Measurements from ENCODE around the gene KCNAB1.

DNA sequence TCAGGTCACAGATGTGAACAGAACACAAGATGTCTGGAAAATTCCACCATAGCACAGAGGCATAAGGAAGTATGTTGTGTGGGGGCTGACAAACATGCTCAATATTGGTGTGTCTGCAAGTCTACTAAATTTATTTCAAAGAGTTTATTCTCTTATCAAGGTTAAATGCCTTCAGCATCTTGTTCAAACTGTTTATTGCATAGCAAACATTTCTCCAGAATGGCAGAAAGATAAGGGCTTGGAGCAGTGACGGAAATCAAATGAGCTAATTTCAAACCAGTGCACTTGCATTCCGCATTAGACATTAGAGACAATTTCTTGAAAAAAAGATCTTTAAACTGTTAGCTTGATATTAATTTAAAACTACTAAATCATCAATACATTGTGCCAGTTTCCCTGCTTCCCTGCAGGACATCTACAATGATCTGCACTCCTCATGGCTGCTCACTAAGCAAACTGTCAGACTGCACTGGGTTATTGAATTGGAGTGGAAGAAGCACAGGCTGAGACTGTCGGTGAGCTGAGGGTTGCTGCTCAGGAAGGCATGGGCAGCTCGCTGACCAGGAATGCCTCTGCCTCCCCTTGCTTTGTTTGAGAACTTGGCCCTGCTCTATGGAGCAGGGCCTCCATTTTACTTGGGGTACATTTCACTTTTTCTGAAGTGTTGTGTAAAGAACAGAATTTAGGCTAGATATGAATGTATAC is 89.4 kb downstream of the KCNAB1 start:
- TF ChIP-seq, protein P1, sequence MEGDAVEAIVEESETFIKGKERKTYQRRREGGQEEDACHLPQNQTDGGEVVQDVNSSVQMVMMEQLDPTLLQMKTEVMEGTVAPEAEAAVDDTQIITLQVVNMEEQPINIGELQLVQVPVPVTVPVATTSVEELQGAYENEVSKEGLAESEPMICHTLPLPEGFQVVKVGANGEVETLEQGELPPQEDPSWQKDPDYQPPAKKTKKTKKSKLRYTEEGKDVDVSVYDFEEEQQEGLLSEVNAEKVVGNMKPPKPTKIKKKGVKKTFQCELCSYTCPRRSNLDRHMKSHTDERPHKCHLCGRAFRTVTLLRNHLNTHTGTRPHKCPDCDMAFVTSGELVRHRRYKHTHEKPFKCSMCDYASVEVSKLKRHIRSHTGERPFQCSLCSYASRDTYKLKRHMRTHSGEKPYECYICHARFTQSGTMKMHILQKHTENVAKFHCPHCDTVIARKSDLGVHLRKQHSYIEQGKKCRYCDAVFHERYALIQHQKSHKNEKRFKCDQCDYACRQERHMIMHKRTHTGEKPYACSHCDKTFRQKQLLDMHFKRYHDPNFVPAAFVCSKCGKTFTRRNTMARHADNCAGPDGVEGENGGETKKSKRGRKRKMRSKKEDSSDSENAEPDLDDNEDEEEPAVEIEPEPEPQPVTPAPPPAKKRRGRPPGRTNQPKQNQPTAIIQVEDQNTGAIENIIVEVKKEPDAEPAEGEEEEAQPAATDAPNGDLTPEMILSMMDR (conservative IDR thresholded peaks at IDR 0.05 in 1 of 2, IDR thresholded peaks at IDR 0.05 in 1 of 2; ENCODE audit: extremely low read depth in 1 of 2, insufficient read depth in 1 of 2, low read depth in 1 of 2, low read length in 2 of 2), result no peak
- no peak for TF ChIP-seq EZH2 (IDR thresholded peaks at IDR 0.05; ENCODE audit: borderline replicate concordance, low read length)
